SK-N-SH (cell line): ENCODE data around the gene CLRN2.

Experiments used
- CHD2 ChIP-seq: fragments of 150-350 bp; IDR thresholded peaks from 2 replicates; pipeline ENCODE4 v1.6.1; 2018; ENCODE audit warnings: low read length; ENCODE audit not compliant: partially characterized antibody
- CTCF ChIP-seq: fragments of 200-600 bp; sonication (generic); IDR thresholded peaks from 2 replicates; pipeline ENCODE4 v1.6.1; 2017; ENCODE audit warnings: antibody characterized with exemption, mild to moderate bottlenecking, moderate library complexity
- GATA2 ChIP-seq: sonication (generic); formaldehyde crosslinking; IDR thresholded peaks from 2 replicates; pipeline ENCODE4 v1.5.0; 2020; ENCODE audit warnings: mild to moderate bottlenecking, missing genetic modification reagents
- IRF3 ChIP-seq: fragments of 150-350 bp; IDR thresholded peaks from 2 replicates; pipeline ENCODE4 v1.6.1; 2016; ENCODE audit warnings: mild to moderate bottlenecking, low read depth, low read length
- MXI1 ChIP-seq: IDR thresholded peaks from 2 replicates; pipeline ENCODE4 v1.6.1; 2012; ENCODE audit warnings: mild to moderate bottlenecking, low read depth, low read length, improper control_type of control experiment
- NRF1 ChIP-seq: IDR thresholded peaks from 2 replicates; pipeline ENCODE4 v1.6.1; 2012; ENCODE audit warnings: low read depth, mild to moderate bottlenecking, low read length
- POLR2AphosphoS5 ChIP-seq: IDR thresholded peaks from 2 replicates; pipeline ENCODE4 v1.6.1; 2012; ENCODE audit warnings: low read depth, low read length
- RAD21 ChIP-seq: IDR thresholded peaks from 2 replicates; pipeline ENCODE4 v1.6.1; 2012; ENCODE audit warnings: mild to moderate bottlenecking, low read length
- REST ChIP-seq: IDR thresholded peaks from 2 replicates; pipeline ENCODE4 v1.6.1; 2012; ENCODE audit warnings: mild to moderate bottlenecking, low read depth, low read length, moderate library complexity
- SIN3A ChIP-seq: IDR thresholded peaks from 2 replicates; pipeline ENCODE4 v1.6.1; 2012; ENCODE audit warnings: low read depth, mild to moderate bottlenecking, low read length, moderate library complexity, borderline replicate concordance
- TEAD4 ChIP-seq: IDR thresholded peaks from 2 replicates; pipeline ENCODE4 v1.4.0; 2012; ENCODE audit warnings: mild to moderate bottlenecking, borderline replicate concordance; ENCODE audit not compliant: insufficient read depth
- USF2 ChIP-seq: fragments of 150-350 bp; IDR thresholded peaks from 2 replicates; pipeline ENCODE4 v1.6.1; 2017; ENCODE audit warnings: antibody characterized with exemption, low read length, low read depth, borderline replicate concordance
- YY1 ChIP-seq: IDR thresholded peaks from 2 replicates; pipeline ENCODE4 v1.4.0; 2012; ENCODE audit warnings: low read depth, mild to moderate bottlenecking

- TF ChIP-seq CTCF = no peak
- TF ChIP-seq IRF3 = no peak
- no peak for TF ChIP-seq REST
- no peak for TF ChIP-seq POLR2AphosphoS5
- no peak for TF ChIP-seq YY1
- peak; percentile 76 for TF ChIP-seq GATA2 (CRISPR knock-in tag)
- peak; percentile 62 for TF ChIP-seq CHD2
- TF ChIP-seq SIN3A = no peak
- TF ChIP-seq NRF1 = no peak
- peak; percentile 16; the same call in 1 of the 2 replicates for TF ChIP-seq RAD21
- TF ChIP-seq USF2 = no peak
- no peak for TF ChIP-seq TEAD4
- no peak for TF ChIP-seq MXI1
Measured at GRCh38 chr4:17552427-17552826, 37.5 kb downstream of the CLRN2 start.
